DOHH2 (cell line): ENCODE data around the gene MINK1.

ENCODE experiments used
- H3F3A ChIP-seq: fragments of 200-600 bp; sonication (generic), shearing (Covaris generic); 2 replicates; pipeline ENCODE4 v1.6.0; 2016; ENCODE audit warnings: antibody characterized with exemption, mild to moderate bottlenecking; ENCODE audit not compliant: control insufficient read depth, insufficient read depth
- H3K27ac ChIP-seq: fragments of 200-600 bp; sonication (generic); 2 replicates; pipeline ENCODE4 v1.5.1; 2014; ENCODE audit warnings: low read depth, mild to moderate bottlenecking, low read length, moderate library complexity
- H3K27me3 ChIP-seq: fragments of 200-600 bp; sonication (generic); 2 replicates; pipeline ENCODE4 v1.6.1; 2014; ENCODE audit warnings: mild to moderate bottlenecking, low read length, mixed read lengths; ENCODE audit not compliant: control insufficient read depth
- H3K36me3 ChIP-seq: fragments of 200-600 bp; sonication (generic); 2 replicates; pipeline ENCODE4 v1.6.1; 2014; ENCODE audit warnings: mild to moderate bottlenecking, low read length, moderate library complexity, mixed read lengths; ENCODE audit not compliant: control insufficient read depth
- H3K4me1 ChIP-seq: fragments of 200-600 bp; sonication (generic); 2 replicates; pipeline ENCODE4 v1.6.1; 2014; ENCODE audit warnings: mild to moderate bottlenecking, low read length, mixed read lengths; ENCODE audit not compliant: control insufficient read depth
- H3K4me2 ChIP-seq: fragments of 200-600 bp; sonication (generic); 2 replicates; pipeline ENCODE4 v1.6.0; 2014; ENCODE audit warnings: mild to moderate bottlenecking, low read length, moderate library complexity
- H3K4me3 ChIP-seq: fragments of 200-600 bp; sonication (generic); 2 replicates; pipeline ENCODE4 v1.5.1; 2014; ENCODE audit warnings: mild to moderate bottlenecking, low read length, mixed read lengths
- H3K79me2 ChIP-seq: fragments of 200-600 bp; sonication (generic); 2 replicates; pipeline ENCODE4 v1.6.1; 2014; ENCODE audit warnings: mild to moderate bottlenecking, low read length, mixed read lengths; ENCODE audit not compliant: control insufficient read depth
- H3K9me2 ChIP-seq: fragments of 200-600 bp; sonication (generic); replicated peaks from 2 replicates; pipeline ENCODE4 v1.6.1; 2014; ENCODE audit warnings: mild to moderate bottlenecking, low read length, mixed read lengths; ENCODE audit not compliant: control insufficient read depth
- H3K9me3 ChIP-seq: fragments of 200-600 bp; sonication (generic); 2 replicates; pipeline ENCODE4 v1.6.1; 2014; ENCODE audit warnings: antibody characterized with exemption, low read length, mixed read lengths; ENCODE audit not compliant: control insufficient read depth, insufficient read depth
- H4K20me1 ChIP-seq: fragments of 200-600 bp; sonication (generic); 2 replicates; pipeline ENCODE4 v1.6.0; 2014; ENCODE audit warnings: low read depth, mild to moderate bottlenecking, antibody characterized with exemption, low read length, moderate library complexity; ENCODE audit not compliant: control insufficient read depth, insufficient read depth
- CTCF ChIP-seq: fragments of 200-600 bp; sonication (generic); IDR thresholded peaks from one replicate; pipeline ENCODE4 v1.5.1; 2014; ENCODE audit warnings: antibody characterized with exemption, mild to moderate bottlenecking, low read depth, low read length; ENCODE audit not compliant: poor library complexity, severe bottlenecking
- EZH2phosphoT487 ChIP-seq: fragments of 200-600 bp; sonication (generic); IDR thresholded peaks from 2 replicates; pipeline ENCODE4 v1.6.1; 2017; ENCODE audit warnings: borderline replicate concordance, mild to moderate bottlenecking, antibody characterized with exemption, low read length, moderate library complexity, mixed read lengths

MINK1 gene

DNA sequence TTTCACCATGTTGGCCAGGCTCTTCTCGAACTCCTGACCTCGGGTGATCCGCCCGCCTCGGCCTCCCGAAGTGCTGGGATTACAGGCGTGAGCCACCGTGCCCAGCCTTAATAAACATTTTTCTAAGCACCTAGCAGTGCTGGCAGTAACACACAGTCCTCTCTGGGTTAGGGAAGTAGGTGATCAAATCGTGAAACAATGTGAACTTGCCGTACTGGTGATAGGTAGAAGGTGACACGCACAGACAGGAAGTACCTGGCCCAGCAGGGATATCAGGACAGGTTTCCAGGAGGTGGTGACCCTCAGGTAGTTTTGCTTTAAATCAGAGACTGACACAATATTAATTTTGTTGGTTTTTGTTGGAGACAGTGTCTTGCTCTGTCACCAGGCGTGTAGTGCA, 21.7 kb upstream of the MINK1 start:
- H3K79me2 ChIP-seq, result no peaks in the 10 kb centered on the region
- no peak overlapping the region for H3K4me2 ChIP-seq
- H3K4me1 ChIP-seq, result peaks cover 4% of the 10 kb centered on the region; the same call in 1 of the 2 replicates
- no peaks in the 10 kb centered on the region for H3K9me2 ChIP-seq
- H3K36me3 ChIP-seq, result no peaks in the 10 kb centered on the region
- no peaks in the 10 kb centered on the region for H3F3A ChIP-seq
- H3K27me3 ChIP-seq, result peaks cover 4% of the 10 kb centered on the region; the same call in 1 of the 2 replicates
- no peak overlapping the region for H3K4me3 ChIP-seq
- H3K27ac ChIP-seq, result no peak overlapping the region
- no peaks in the 10 kb centered on the region for H3K9me3 ChIP-seq
- TF ChIP-seq EZH2phosphoT487 (no peak), CTCF (no peak)
- no peaks in the 10 kb centered on the region for H4K20me1 ChIP-seq

DNA sequence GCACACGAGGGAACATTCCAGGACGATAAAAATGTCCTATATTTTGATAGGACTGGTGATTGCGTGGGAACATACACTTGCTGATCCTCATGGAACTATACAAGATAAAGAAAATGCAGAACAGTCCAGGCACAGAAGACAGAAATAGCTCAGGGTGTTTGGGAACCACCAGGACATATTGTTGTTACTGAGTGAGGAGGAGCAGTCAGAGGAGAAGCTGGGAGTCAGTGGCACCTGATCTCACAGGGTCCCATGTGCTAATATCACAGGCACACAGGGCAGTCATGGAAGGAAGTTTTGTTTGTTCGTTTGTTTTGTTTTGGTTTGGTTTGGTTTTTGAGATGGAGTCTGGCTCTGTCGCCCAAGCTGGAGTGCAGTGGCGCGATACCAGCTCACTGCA, 20.4 kb upstream of the MINK1 start:
- Histone ChIP-seq H3K9me3 (no peaks in the 10 kb centered on the region), H4K20me1 (no peaks in the 10 kb centered on the region), H3K4me1 (peaks cover 2% of the 10 kb centered on the region; the same call in 1 of the 2 replicates), H3K79me2 (no peaks in the 10 kb centered on the region), H3K9me2 (no peaks in the 10 kb centered on the region), H3K4me3 (no peak overlapping the region), H3F3A (no peaks in the 10 kb centered on the region), H3K4me2 (no peak overlapping the region), H3K27ac (no peak overlapping the region), H3K27me3 (peaks cover 3% of the 10 kb centered on the region; the same call in 1 of the 2 replicates), H3K36me3 (no peaks in the 10 kb centered on the region)
- no peak for TF ChIP-seq EZH2phosphoT487
- TF ChIP-seq CTCF, result no peak

- H3K36me3 ChIP-seq, result no peaks in the 10 kb centered on the region
- no peak overlapping the region for H3K27ac ChIP-seq
- no peaks in the 10 kb centered on the region for H3K4me1 ChIP-seq
- no peaks in the 10 kb centered on the region for H3F3A ChIP-seq
- no peaks in the 10 kb centered on the region for H3K79me2 ChIP-seq
- H3K27me3 ChIP-seq, result no peaks in the 10 kb centered on the region
- H3K9me3 ChIP-seq, result no peaks in the 10 kb centered on the region
- TF ChIP-seq CTCF, result no peak
- no peak for TF ChIP-seq EZH2phosphoT487
- no peaks in the 10 kb centered on the region for H4K20me1 ChIP-seq
- no peaks in the 10 kb centered on the region for H3K9me2 ChIP-seq
- H3K4me2 ChIP-seq, result no peak overlapping the region
- no peak overlapping the region for H3K4me3 ChIP-seq
Measured at GRCh38 chr17:4815043-4815675, 18.0 kb upstream of the MINK1 start.
